PFSK-1 (cell line): Measurements from ENCODE around the gene RPLP2.

Source experiments
- POLR2AphosphoS5 ChIP-seq: IDR thresholded peaks from 2 replicates; pipeline ENCODE4 v1.6.1; 2012; ENCODE audit warnings: low read depth, mild to moderate bottlenecking, control low read depth, low read length, moderate library complexity
- REST ChIP-seq, 2 experiments: IDR thresholded peaks; 2 replicates each; pipeline versions ENCODE4 v1.6.1 to v1.8.0; 2011 to 2012; ENCODE audit warnings: low read depth in 2 of 2, low read length in 2 of 2, control low read depth in 1 of 2, inconsistent platforms in 1 of 2, mild to moderate bottlenecking in 1 of 2, moderate library complexity in 1 of 2; ENCODE audit not compliant: insufficient read depth in 1 of 2
- SIN3A ChIP-seq: IDR thresholded peaks from 2 replicates; pipeline ENCODE4 v1.6.1; 2012; ENCODE audit warnings: mild to moderate bottlenecking, low read length, moderate library complexity, borderline replicate concordance; ENCODE audit not compliant: insufficient read depth
- TAF1 ChIP-seq: IDR thresholded peaks from 2 replicates; pipeline ENCODE4 v1.6.1; 2012; ENCODE audit warnings: low read length, control low read depth, borderline replicate concordance; ENCODE audit not compliant: insufficient read depth

DNA sequence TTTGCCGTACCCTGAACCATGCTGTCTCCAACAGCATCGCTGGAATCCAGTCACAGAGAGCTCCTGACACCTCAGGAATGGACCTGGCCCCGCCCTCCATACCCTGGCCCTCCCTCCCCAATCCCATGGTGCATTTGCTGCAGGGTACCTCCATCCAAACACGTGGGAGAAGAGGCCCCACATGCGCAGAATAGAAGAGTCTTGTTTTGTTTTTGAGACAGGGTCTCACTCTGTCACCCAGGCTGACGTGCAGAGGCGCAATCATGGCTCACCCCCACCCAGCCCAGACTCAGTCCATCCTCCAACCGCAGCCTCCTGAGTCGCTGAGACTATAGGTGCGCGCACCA is 6.6 kb downstream of the RPLP2 start:
- TF ChIP-seq POLR2AphosphoS5, result no peak
- no peak for TF ChIP-seq SIN3A
- no peak for TF ChIP-seq REST (IDR thresholded peaks at IDR 0.05; ENCODE audit: insufficient read depth in 1 of 2, low read depth in 2 of 2, low read length in 2 of 2)
- no peak for TF ChIP-seq TAF1
